ENCODE results near the gene TRANK1. TPM values are rescaled to one million over a fixed set of nuclear protein-coding genes. Genes with fewer than 3 reads are reported as not detected.

Gene TRANK1
- total RNA-seq, 4 donors from 2014 or later: 47.9 to 92.6 (median 59.9) TPM

DNA sequence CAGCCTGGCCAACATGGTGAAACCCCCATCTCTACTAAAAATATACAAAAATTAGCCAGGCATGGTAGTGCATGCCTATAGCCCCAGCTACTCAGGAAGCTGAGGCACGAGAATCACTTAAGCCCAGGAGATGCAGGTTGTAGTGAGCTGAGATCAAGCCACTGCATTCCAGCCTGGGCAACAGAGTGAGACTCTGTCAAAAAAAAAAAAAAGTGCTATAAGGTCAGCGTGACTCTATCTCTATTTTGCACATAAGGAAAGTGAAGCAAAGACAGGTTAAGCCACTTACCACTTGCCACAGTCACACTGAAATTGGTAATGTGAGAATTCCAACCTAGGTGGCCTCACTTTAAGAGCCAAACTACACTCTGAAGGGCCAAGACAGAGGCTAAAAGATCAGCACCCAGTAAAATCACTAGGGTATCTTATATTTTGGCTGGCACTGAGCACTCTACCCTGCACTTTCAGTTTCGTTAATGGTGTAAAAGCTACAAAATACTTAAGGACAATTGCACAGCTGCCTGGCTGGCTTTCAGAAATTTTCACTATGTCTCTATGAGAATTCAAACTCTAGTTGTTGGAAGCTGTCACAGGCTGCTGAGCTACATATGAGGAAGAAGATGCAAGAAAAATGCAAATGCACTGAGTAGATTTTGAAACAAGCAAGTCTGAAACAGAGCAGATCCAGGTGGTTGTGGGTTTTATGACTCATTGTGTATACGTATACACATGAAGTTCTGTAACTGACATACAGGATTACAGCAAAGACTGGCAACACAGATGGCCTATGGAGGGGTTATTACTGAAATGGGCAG lies 32.7 kb downstream of the TRANK1 start:
- Histone ChIP-seq H3K4me3 (peak overlapping the region in 1 of 4 donors; percentile 20), H3K27ac (peak overlapping the region; percentile 65 to 76 (median 70)), H3K9me3 (no peaks in the 10 kb centered on the region), H3K27me3 (no peaks in the 10 kb centered on the region), H3K36me3 (no peaks in the 10 kb centered on the region), H3K4me1 (peaks cover 0 to 13% (median 5%) of the 10 kb centered on the region in 4 donors)
- TF ChIP-seq, protein P1, sequence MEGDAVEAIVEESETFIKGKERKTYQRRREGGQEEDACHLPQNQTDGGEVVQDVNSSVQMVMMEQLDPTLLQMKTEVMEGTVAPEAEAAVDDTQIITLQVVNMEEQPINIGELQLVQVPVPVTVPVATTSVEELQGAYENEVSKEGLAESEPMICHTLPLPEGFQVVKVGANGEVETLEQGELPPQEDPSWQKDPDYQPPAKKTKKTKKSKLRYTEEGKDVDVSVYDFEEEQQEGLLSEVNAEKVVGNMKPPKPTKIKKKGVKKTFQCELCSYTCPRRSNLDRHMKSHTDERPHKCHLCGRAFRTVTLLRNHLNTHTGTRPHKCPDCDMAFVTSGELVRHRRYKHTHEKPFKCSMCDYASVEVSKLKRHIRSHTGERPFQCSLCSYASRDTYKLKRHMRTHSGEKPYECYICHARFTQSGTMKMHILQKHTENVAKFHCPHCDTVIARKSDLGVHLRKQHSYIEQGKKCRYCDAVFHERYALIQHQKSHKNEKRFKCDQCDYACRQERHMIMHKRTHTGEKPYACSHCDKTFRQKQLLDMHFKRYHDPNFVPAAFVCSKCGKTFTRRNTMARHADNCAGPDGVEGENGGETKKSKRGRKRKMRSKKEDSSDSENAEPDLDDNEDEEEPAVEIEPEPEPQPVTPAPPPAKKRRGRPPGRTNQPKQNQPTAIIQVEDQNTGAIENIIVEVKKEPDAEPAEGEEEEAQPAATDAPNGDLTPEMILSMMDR (IDR thresholded peaks at IDR 0.05): peak in 2 of 6 experiments; percentile 22 to 28
- no peak for TF ChIP-seq POLR2A (IDR thresholded peaks at IDR 0.05)
- DNase-seq: peak in 1 of 3 donors; percentile 40

DNA sequence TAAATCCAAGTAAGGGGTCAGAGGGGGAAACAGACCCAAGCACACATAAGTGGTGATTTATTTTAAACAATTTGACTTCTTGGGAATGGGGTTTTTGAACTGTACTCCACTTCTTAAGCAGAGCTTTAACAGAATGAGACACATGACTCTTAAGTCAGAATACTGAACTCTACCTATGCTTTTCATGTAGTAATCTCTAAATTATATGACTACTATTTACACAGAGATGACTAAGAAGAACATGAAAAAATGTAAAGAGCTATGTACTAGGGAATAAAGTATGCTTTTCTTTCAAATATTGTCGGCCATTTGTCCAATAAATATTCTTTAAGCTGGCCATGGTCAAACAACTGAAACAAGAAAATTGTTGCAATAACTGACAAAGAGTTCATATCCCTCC lies 35.2 kb downstream of the TRANK1 start:
- Histone ChIP-seq H3K27ac (peak overlapping the region in 1 of 4 donors; percentile 77), H3K4me3 (no peak overlapping the region), H3K27me3 (no peaks in the 10 kb centered on the region), H3K9me3 (no peaks in the 10 kb centered on the region), H3K36me3 (no peaks in the 10 kb centered on the region), H3K4me1 (peaks cover 0 to 21% (median 12%) of the 10 kb centered on the region in 4 donors)
- TF ChIP-seq POLR2A (IDR thresholded peaks at IDR 0.05): no peak
- TF ChIP-seq, protein P1 (IDR thresholded peaks at IDR 0.05): no peak
- no peak for DNase-seq

DNA sequence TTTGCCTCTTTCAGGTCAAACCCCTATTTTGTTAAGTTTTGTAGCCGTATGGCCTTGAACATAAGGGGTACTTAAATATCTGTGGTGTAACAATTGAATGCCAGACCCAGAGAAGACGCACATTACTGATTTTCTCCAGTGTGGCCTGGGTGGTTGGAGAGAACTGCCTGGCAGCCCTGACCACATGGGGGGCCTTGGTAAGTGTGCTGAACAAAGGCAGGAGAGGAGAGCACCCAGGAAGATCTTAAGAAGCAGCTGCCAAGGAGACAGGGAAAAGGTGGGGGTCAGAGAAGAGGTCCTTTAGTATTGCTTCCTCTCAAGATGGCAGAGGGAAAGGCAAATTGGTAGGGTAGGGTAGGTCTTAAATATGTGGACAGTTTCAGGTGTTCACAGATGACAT lies 35.7 kb downstream of the TRANK1 start:
- no peak overlapping the region for H3K4me3 ChIP-seq
- no peaks in the 10 kb centered on the region for H3K9me3 ChIP-seq
- no peaks in the 10 kb centered on the region for H3K27me3 ChIP-seq
- no peak for TF ChIP-seq POLR2A (IDR thresholded peaks at IDR 0.05)
- TF ChIP-seq, protein P1 (IDR thresholded peaks at IDR 0.05): no peak
- peaks cover 0 to 21% (median 12%) of the 10 kb centered on the region in 4 donors for H3K4me1 ChIP-seq
- H3K36me3 ChIP-seq: no peaks in the 10 kb centered on the region
- no peak for DNase-seq
- peak overlapping the region; percentile 77 to 91 (median 86) for H3K27ac ChIP-seq

DNA sequence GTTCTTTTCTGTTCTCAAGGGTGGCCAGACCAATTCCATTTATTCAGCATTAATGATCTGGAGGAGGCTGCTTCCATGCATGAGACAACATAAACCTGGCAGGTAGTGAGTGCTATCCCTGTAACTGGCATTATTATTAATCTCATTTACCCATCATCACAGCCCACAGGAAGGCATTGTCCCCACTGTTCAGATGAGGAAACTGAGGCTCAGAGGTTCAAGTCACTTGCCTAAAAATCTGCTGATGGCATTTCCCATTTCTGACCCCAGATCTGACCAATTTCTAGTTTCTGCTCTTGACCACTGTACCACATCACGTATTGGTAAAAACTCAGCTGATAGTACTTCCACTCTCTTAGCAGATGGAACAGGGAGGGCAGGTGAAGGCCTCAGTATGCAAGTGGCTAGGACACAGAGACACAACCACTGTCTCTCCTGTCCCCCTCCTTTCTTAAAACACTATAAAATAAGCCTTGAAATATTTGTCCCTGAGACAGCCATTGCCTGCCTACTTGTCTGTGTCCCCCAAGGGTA lies 36.1 kb downstream of the TRANK1 start:
- Histone ChIP-seq H3K4me3 (peak overlapping the region; percentile 50 to 66 (median 56)), H3K4me1 (peaks cover 0 to 21% (median 12%) of the 10 kb centered on the region in 4 donors), H3K27me3 (no peaks in the 10 kb centered on the region), H3K36me3 (no peaks in the 10 kb centered on the region), H3K9me3 (no peaks in the 10 kb centered on the region), H3K27ac (peak overlapping the region; percentile 77 to 91 (median 86))
- no peak for TF ChIP-seq POLR2A (IDR thresholded peaks at IDR 0.05)
- TF ChIP-seq, protein P1 (IDR thresholded peaks at IDR 0.05): peak in 2 of 6 experiments; percentile 12 to 23
- no peak for DNase-seq

DNA sequence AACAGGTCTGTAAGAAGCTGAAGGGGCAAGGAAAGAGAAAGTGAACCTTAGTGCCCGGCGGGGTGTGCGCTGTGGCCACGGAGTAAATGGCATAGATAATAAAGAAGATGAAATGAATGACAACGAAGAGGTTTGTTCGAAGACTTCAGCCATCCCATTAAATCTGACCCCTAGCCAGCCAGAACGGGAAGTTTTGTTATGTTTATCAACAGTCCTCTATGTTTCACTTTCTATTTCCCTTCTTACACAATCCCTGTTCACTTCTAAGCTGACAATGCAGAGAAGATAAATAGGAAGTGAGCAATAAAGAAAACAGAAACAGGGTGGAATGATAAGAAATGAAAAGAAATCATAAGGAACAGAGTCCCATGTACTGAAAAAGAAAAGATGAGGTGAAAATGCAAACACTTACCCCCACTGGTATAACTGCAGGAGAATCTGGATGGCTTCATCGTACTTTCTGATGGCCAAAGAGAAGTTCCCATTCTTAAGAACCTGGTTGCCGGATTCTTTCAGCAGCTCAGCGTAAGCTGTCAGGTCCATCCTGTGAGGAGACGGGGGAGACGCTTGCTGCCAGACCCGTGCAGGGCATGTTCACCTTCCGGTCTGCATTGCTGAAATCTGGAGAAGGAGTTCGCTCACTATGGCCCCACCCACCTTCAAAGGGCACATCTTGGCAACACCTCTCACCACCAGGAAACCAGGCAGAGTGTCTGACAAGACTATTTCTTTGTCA lies 36.8 kb downstream of the TRANK1 start:
- Histone ChIP-seq H3K36me3 (peaks cover 0 to 6% (median 0%) of the 10 kb centered on the region in 3 donors), H3K9me3 (no peaks in the 10 kb centered on the region), H3K4me3 (peak overlapping the region; percentile 50 to 66 (median 56)), H3K27ac (peak overlapping the region; percentile 77 to 91 (median 86)), H3K4me1 (peaks cover 0 to 21% (median 12%) of the 10 kb centered on the region in 4 donors), H3K27me3 (no peaks in the 10 kb centered on the region)
- DNase-seq: peak; percentile 79 to 92 (median 84)
- TF ChIP-seq POLR2A (IDR thresholded peaks at IDR 0.05): peak; percentile 49 to 62
- TF ChIP-seq, protein P1 (IDR thresholded peaks at IDR 0.05): no peak
